Non-pigmented ciliary epithelial cell (primary cell): ENCODE measurements around the gene RNASE13.

Source experiments
- DNase-seq: peaks from one replicate; pipeline ENCODE4 v3.0.0-alpha.2; 2010; ENCODE audit warnings: low read depth

RNASE13 gene

GRCh38 chr14:21063479-21063878 lies 28.9 kb upstream of the RNASE13 start:
- DNase-seq, result no peak

GRCh38 chr14:21061347-21061668 lies 26.7 kb upstream of the RNASE13 start:
- no peak for DNase-seq

GRCh38 chr14:21060614-21061346 lies 26.2 kb upstream of the RNASE13 start:
- no peak for DNase-seq

- DNase-seq, result no peak
Measured at GRCh38 chr14:21059842-21060613, 25.4 kb upstream of the RNASE13 start.

- DNase-seq, result no peak
Measured at GRCh38 chr14:21058903-21059302, 24.3 kb upstream of the RNASE13 start.

- no peak for DNase-seq
Measured at GRCh38 chr14:21057803-21058675, 23.4 kb upstream of the RNASE13 start, which contains the start of gene RNASE8. TSS of gene RNASE8 (plus strand) at chr14:21057822. CDS start at chr14:21057893, 71 bp downstream.

GRCh38 chr14:21056520-21057163 lies 22.0 kb upstream of the RNASE13 start:
- DNase-seq, result no peak

- DNase-seq, result no peak
Measured at GRCh38 chr14:21055432-21056117, 21.0 kb upstream of the RNASE13 start.

- no peak for DNase-seq
Measured at GRCh38 chr14:21054768-21055145, 20.1 kb upstream of the RNASE13 start.

GRCh38 chr14:21054123-21054767 lies 19.6 kb upstream of the RNASE13 start:
- DNase-seq, result no peak

GRCh38 chr14:21053184-21054122 lies 18.8 kb upstream of the RNASE13 start:
- no peak for DNase-seq

GRCh38 chr14:21050597-21050996 lies 16.0 kb upstream of the RNASE13 start:
- no peak for DNase-seq

- DNase-seq, result no peak
Measured at GRCh38 chr14:21049271-21049673, 14.7 kb upstream of the RNASE13 start.

GRCh38 chr14:21048638-21049037 lies 14.0 kb upstream of the RNASE13 start:
- no peak for DNase-seq

GRCh38 chr14:21047378-21047781 lies 12.8 kb upstream of the RNASE13 start:
- no peak for DNase-seq

- no peak for DNase-seq
Measured at GRCh38 chr14:21043974-21044618, 9.5 kb upstream of the RNASE13 start.

- DNase-seq, result no peak
Measured at GRCh38 chr14:21043387-21043973, 8.9 kb upstream of the RNASE13 start.

GRCh38 chr14:21042918-21043317 lies 8.3 kb upstream of the RNASE13 start:
- no peak for DNase-seq
